ENCODE data around the gene DSE.

Gene DSE

GRCh38 chr6:116389357-116389756 lies 18.6 kb downstream of the DSE start:
- no peak for DNase-seq

GRCh38 chr6:116390581-116390980 lies 19.8 kb downstream of the DSE start:
- peak; percentile 21 for DNase-seq

GRCh38 chr6:116392132-116393013 lies 21.6 kb downstream of the DSE start:
- DNase-seq: peak; percentile 72

DNA sequence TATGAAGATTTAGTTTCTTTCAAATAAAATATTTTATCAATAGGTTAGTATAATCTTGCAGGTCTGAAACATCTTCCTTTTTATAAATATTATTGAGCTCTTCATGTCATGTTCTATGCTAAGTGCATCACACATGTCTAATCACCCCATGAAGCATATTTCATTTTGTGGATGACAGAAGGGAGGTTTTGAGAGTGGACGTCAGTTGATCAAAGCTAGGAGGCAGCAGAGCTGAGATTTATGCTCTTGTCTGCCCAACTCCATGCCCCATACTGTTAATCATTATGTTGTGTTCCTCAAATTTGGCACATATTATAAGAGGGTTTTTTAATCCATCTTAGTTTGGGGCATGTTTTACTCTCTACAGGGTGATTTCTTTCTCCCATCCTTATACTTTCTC lies 22.7 kb downstream of the DSE start:
- peak; percentile 13 for DNase-seq

- no peak for DNase-seq
Measured at GRCh38 chr6:116395647-116396046, 24.9 kb downstream of the DSE start.

- no peak for DNase-seq
Measured at GRCh38 chr6:116396441-116396840, 25.7 kb downstream of the DSE start.

GRCh38 chr6:116397914-116398313 lies 27.2 kb downstream of the DSE start:
- no peak for DNase-seq

DNA sequence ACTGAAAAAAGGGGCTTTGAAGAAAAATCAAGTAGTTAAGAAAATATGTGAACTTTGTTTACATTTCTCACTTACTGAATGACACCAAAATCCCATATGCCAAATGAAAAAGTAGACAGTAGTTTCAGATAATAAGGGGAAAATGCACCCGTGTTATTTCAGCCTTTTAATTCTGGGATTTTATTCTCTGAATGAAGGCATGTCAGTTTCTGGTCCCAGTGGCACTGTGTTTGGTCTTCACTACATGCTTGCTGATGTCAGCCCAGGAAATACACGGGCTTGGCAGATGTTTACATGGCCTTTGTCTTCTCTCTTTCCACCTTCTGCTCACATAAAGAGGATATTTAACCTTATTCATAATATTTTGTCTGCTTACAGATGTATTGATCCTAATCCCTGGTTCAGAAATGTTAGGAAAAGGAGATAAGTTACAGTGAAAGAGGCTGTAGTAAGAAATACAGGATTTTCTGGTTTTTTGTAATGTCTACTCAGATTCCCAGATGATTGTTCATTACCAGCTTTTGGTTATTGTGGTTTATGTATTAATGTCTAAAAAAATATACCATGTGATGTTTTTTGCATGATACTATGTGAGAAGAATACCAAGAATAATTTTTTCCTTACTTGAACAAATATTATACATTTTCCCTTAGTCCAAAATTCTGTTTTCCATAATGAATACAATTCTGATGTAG lies 27.7 kb downstream of the DSE start:
- no peak for DNase-seq

DNA sequence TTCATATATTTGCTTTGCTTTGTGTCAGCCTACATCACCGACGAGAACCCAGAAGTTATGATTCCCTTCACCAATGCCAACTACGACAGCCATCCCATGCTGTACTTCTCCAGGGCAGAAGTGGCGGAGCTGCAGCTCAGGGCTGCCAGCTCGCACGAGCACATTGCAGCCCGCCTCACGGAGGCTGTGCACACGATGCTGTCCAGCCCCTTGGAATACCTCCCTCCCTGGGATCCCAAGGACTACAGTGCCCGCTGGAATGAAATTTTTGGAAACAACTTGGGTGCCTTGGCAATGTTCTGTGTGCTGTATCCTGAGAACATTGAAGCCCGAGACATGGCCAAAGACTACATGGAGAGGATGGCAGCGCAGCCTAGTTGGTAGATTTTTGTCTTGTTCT lies 28.5 kb downstream of the DSE start:
- no peak for DNase-seq

DNA sequence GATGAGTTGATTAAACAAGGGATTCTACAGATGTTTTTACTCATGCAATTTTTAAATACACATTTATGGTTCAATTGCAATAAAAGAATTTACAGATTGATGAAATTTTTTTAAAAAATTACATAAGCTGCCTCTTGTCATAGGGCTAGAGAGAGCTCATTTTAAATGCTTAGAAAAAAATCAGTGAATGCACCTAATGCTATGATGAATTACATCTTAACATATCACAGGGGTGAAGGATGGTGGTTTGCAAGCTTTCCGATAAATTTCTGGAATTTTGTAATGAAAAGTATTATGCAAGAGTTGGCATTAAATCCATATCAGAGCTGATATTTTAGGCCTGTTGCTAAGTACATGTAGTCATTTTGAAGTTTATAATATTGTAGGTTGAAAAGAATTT lies 29.6 kb downstream of the DSE start:
- no peak for DNase-seq

- DNase-seq: no peak
Measured at GRCh38 chr6:116402108-116402937, 31.6 kb downstream of the DSE start.

- no peak for DNase-seq
Measured at GRCh38 chr6:116403205-116403604, 32.5 kb downstream of the DSE start.

GRCh38 chr6:116404696-116405095 lies 33.9 kb downstream of the DSE start:
- DNase-seq: no peak

- DNase-seq: no peak
Measured at GRCh38 chr6:116405138-116405537, 34.4 kb downstream of the DSE start.

GRCh38 chr6:116405652-116406356 lies 35.1 kb downstream of the DSE start:
- no peak for DNase-seq

GRCh38 chr6:116406678-116407345 lies 36.1 kb downstream of the DSE start:
- no peak for DNase-seq

GRCh38 chr6:116408491-116408890 lies 37.7 kb downstream of the DSE start:
- DNase-seq: no peak

DNA sequence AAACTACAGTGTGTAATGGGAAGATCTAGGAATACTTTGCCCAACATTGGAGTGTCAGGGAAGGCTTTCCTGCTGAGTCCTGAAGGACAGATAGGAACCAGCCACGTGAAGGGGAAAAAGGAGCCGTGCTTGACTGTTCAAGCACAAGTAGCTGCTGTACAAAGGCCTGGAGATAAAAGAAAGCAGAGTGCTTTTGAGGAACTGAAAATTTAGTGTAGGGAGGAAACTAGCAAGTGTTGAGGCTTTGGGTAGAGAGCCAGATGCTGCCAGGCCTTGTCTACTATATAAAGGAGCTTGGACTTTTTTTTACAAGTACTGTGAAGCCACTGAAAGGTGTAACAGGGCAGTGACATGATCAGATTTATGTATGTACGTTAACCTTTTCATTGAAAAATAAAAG lies 39.0 kb downstream of the DSE start:
- DNase-seq: no peak

DNA sequence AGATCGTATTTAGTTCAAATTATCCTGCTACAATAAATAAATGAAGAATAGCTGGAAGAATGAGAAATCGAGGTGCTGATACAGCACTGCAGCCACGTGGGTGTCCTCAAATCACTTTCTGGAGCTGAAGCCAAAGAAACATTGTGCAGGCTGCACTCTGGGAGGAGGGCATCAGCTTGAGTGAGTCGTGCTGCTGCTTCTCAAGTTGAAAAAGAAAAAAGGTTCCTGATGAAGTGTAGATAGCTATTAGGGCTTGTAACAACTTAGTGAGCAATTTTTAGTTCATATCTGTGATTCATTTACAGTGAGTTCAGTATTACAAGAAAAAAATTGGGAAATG lies 40.5 kb downstream of the DSE start:
- no peak for DNase-seq

GRCh38 chr6:116412270-116412669 lies 41.5 kb downstream of the DSE start:
- DNase-seq: no peak

GRCh38 chr6:116413357-116413756 lies 42.6 kb downstream of the DSE start:
- DNase-seq: no peak

DNA sequence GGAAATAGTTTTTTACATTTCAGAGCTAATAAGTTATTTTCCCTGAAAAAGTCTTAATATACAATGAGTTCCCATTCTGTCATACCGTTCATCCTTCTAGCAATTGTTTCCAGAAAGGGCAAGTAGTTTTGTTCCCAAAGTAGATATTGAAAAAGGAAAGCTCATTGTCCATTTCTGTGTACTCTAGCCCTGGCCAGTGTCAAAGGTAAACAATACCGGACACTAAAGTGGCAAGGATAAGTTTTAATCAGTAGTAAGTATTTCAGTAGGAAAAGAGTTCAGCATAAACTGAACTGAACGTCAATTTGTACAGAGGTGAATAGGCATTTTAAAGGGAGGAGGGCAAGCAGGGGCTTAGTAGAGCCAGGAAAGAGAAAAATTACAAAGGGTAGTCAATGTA lies 46.9 kb downstream of the DSE start:
- no peak for DNase-seq
